Liver (tissue), 9 donors: ENCODE measurements around the gene AKR1D1. TPM values are rescaled to one million over a fixed set of nuclear protein-coding genes. Genes with fewer than 3 reads are reported as not detected.

Experiments
- DNase-seq: peaks from one replicate; pipeline ENCODE4 v3.0.0-alpha.2; 2017; ENCODE audit warnings: low spot score
- H3K27ac ChIP-seq, 2 donors: one replicate each; pipeline ENCODE4 v1.7.0; 2013; ENCODE audit warnings: inconsistent platforms in 2 of 2, low read length in 2 of 2, control low read depth in 1 of 2, low read depth in 1 of 2, mild to moderate bottlenecking in 1 of 2
- H3K27me3 ChIP-seq, 4 donors: one replicate each; pipeline versions ENCODE4 v1.6.1 to v1.7.0; 2013; ENCODE audit warnings: low read length in 3 of 4, inconsistent platforms in 1 of 4, mild to moderate bottlenecking in 1 of 4, moderate library complexity in 1 of 4; ENCODE audit not compliant: control insufficient read depth in 4 of 4, insufficient read depth in 4 of 4
- H3K36me3 ChIP-seq, 4 donors: one replicate each; pipeline versions ENCODE4 v1.6.1 to v1.7.0; 2013; ENCODE audit warnings: low read length in 3 of 4, mild to moderate bottlenecking in 3 of 4, low read depth in 1 of 4, moderate library complexity in 1 of 4; ENCODE audit not compliant: control insufficient read depth in 4 of 4, insufficient read depth in 3 of 4
- H3K4me1 ChIP-seq, 4 donors: one replicate each; pipeline versions ENCODE4 v1.6.1 to v1.7.0; 2013; ENCODE audit warnings: low read length in 3 of 4, mild to moderate bottlenecking in 3 of 4, moderate library complexity in 1 of 4; ENCODE audit not compliant: control insufficient read depth in 4 of 4, insufficient read depth in 4 of 4
- H3K4me3 ChIP-seq, 3 donors: one replicate each; pipeline versions ENCODE4 v1.6.1 to v1.7.0; 2013; ENCODE audit warnings: low read length in 3 of 3, control low read depth in 1 of 3, low read depth in 1 of 3, mild to moderate bottlenecking in 1 of 3
- H3K9ac ChIP-seq, 2 donors: one replicate each; pipeline ENCODE4 v1.7.0; 2013; ENCODE audit warnings: low read length in 2 of 2, mild to moderate bottlenecking in 2 of 2, moderate library complexity in 2 of 2, control low read depth in 1 of 2, low read depth in 1 of 2
- H3K9me3 ChIP-seq, 4 donors: one replicate each; pipeline versions ENCODE4 v1.6.1 to v1.7.0; 2013; ENCODE audit warnings: low read length in 3 of 4; ENCODE audit not compliant: control insufficient read depth in 4 of 4
- CTCF ChIP-seq: fragments of 150-350 bp; IDR thresholded peaks from 2 replicates; pipeline ENCODE4 v1.5.1; 2017; ENCODE audit warnings: improper control_type of control experiment, low read depth, low read length; ENCODE audit not compliant: missing input control
- EGR1 ChIP-seq, 2 donors: IDR thresholded peaks; 2 replicates each; pipeline ENCODE4 v1.6.1; 2016 to 2018; ENCODE audit warnings: antibody characterized with exemption in 2 of 2, low read depth in 2 of 2
- FOXA1 ChIP-seq: IDR thresholded peaks from 2 replicates; pipeline ENCODE4 v1.6.1; 2016; ENCODE audit warnings: antibody characterized with exemption
- FOXA2 ChIP-seq: IDR thresholded peaks from 2 replicates; pipeline ENCODE4 v1.6.1; 2016; ENCODE audit warnings: antibody characterized with exemption
- GABPA ChIP-seq, 2 donors: IDR thresholded peaks in 1 of 2; conservative IDR thresholded peaks in 1 of 2; 2 replicates each; pipeline ENCODE4 v1.6.1; 2016; ENCODE audit warnings: antibody characterized with exemption in 2 of 2, mild to moderate bottlenecking in 1 of 2, moderate library complexity in 1 of 2
- HNF4A ChIP-seq, 2 donors: conservative IDR thresholded peaks; 2 replicates each; pipeline ENCODE4 v1.6.1; 2016; ENCODE audit warnings: antibody characterized with exemption in 2 of 2, mild to moderate bottlenecking in 2 of 2
- JUND ChIP-seq, 2 donors: IDR thresholded peaks; 2 replicates each; pipeline ENCODE4 v1.6.1; 2016; ENCODE audit warnings: antibody characterized with exemption in 2 of 2
- MAX ChIP-seq: IDR thresholded peaks from 2 replicates; pipeline ENCODE4 v1.6.1; 2016; ENCODE audit warnings: antibody characterized with exemption
- NR2F2 ChIP-seq: IDR thresholded peaks from 2 replicates; pipeline ENCODE4 v1.6.1; 2016; ENCODE audit warnings: antibody characterized with exemption
- RAD21 ChIP-seq, 2 donors: IDR thresholded peaks; 2 replicates each; pipeline ENCODE4 v1.6.1; 2016; ENCODE audit warnings: antibody characterized with exemption in 2 of 2, mild to moderate bottlenecking in 2 of 2
- REST ChIP-seq: IDR thresholded peaks from 2 replicates; pipeline ENCODE4 v1.6.1; 2016; ENCODE audit warnings: antibody characterized with exemption, mild to moderate bottlenecking
- RXRA ChIP-seq, 2 donors: IDR thresholded peaks; 2 replicates each; pipeline ENCODE4 v1.6.1; 2017 to 2018; ENCODE audit warnings: antibody characterized with exemption in 2 of 2, mild to moderate bottlenecking in 1 of 2
- SP1 ChIP-seq: IDR thresholded peaks from 2 replicates; pipeline ENCODE4 v1.6.1; 2018; ENCODE audit warnings: antibody characterized with exemption, mild to moderate bottlenecking
- TAF1 ChIP-seq: conservative IDR thresholded peaks from 2 replicates; pipeline ENCODE4 v1.6.1; 2016; ENCODE audit warnings: antibody characterized with exemption, mild to moderate bottlenecking
- YY1 ChIP-seq: IDR thresholded peaks from 2 replicates; pipeline ENCODE4 v1.6.1; 2016; ENCODE audit warnings: antibody characterized with exemption, mild to moderate bottlenecking
- ZBTB33 ChIP-seq: IDR thresholded peaks from 2 replicates; pipeline ENCODE4 v1.6.1; 2016; ENCODE audit warnings: antibody characterized with exemption
- WGBS: extraction: QIAGEN DNeasy Blood & Tissue Kit; methylation state at CpG from one replicate; pipeline ENCODE4 v1.1.7; 2013; 5-methylcytosine and 5-hydroxymethylcytosine counted together
- polyA plus RNA-seq, 2 donors: library from polyadenylated mRNA; stranded (reverse) in 1 of 2; unstranded in 1 of 2; fragments of 200-250 nt in 1 of 2; fragments of >200 nt in 1 of 2; fragmentation: Nextera tagmentation in 1 of 2; extraction: Ambion mirVana in 1 of 2; gene quantifications; one replicate each; pipeline versions ENCODE4 v1.2.1 to v1.2.3, GENCODE V29; 2013 to 2015
- total RNA-seq, 2 donors: library from RNA; depleted of rRNA; stranded (reverse); fragments of >200 nt; gene quantifications; one replicate each; pipeline ENCODE4 v1.2.3, GENCODE V29; 2014
- TF ChIP-seq, protein P1 (sequence below): IDR thresholded peaks from 2 replicates; pipeline ENCODE4 v1.6.1; 2016; ENCODE audit warnings: antibody characterized with exemption
- donor health status: healthy.
- donor health status: healthy.
- donor health status: healthy.
- donor health status: healthy.
- donor health status: healthy.

Gene AKR1D1
- total and polyA plus RNA-seq, 4 donors, result 18.6 to 93.9 (median 31.9) TPM

DNA sequence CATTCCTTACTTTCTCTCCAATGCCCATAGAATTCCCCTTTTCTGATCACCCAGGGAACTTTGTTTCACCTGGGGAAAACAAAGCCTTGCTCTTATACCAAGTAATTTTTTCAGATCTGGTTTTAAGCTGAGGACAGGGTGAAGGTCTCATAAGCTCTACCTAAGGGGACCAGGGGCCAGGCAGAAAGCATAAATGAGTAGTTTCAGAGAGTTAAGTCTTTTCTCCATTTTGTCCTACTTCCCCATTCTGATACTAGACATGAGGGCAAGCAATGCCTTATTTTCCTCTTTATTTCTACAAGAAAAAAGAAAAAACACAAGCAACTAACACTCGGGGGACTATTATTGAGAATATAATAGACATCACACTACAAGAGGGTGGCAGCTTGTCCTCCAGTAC lies 2.9 kb downstream of the AKR1D1 start:
- WGBS, result 88% methylated on average over 1 of the region's 1 CpG
- Histone ChIP-seq H3K4me1 (peaks cover 0 to 71% (median 32%) of the 10 kb centered on the region in 4 donors), H3K9ac (no peak overlapping the region), H3K9me3 (peaks cover 0 to under 1% (median 0%) of the 10 kb centered on the region in 4 donors), H3K4me3 (no peak overlapping the region), H3K36me3 (peaks cover 0 to 11% (median 0%) of the 10 kb centered on the region in 4 donors), H3K27ac (peak overlapping the region in 1 of 2 donors; percentile 16), H3K27me3 (no peaks in the 10 kb centered on the region)
- DNase-seq, result no peak
- TF ChIP-seq ZBTB33, result no peak
- no peak for TF ChIP-seq FOXA1
- TF ChIP-seq MAX, result no peak
- no peak for TF ChIP-seq GABPA (IDR thresholded peaks at IDR 0.05 in 1 of 2, conservative IDR thresholded peaks at IDR 0.05 in 1 of 2)
- TF ChIP-seq NR2F2, result no peak
- TF ChIP-seq REST, result no peak
- TF ChIP-seq RAD21 (IDR thresholded peaks at IDR 0.05), result no peak
- TF ChIP-seq EGR1 (IDR thresholded peaks at IDR 0.05; ENCODE audit: low read depth in 2 of 2), result no peak
- no peak for TF ChIP-seq FOXA2
- no peak for TF ChIP-seq JUND (IDR thresholded peaks at IDR 0.05)
- TF ChIP-seq, protein P1, sequence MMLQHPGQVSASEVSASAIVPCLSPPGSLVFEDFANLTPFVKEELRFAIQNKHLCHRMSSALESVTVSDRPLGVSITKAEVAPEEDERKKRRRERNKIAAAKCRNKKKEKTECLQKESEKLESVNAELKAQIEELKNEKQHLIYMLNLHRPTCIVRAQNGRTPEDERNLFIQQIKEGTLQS, result no peak
- no peak for TF ChIP-seq HNF4A (conservative IDR thresholded peaks at IDR 0.05)
- no peak for TF ChIP-seq CTCF
- no peak for TF ChIP-seq YY1

DNA sequence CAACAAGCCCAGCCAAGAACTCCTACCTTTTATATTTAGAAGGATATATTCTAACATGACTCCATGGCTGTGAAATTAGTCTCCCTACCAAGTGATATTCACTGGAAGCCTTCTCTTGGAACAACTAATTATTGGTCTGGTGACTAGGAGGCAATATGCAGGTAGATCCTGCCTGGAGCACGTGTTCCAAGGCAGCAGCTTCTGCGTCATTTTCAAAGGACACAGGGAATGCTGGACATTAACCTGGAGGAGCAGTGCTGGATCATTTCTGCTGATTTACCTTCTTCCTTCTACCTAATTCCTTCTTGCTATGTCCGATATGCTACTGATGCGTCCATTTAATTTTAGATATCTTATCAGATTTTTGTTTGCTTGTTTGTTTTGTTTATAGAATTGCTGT lies 5.6 kb downstream of the AKR1D1 start:
- no peak overlapping the region for H3K4me3 ChIP-seq
- H3K9ac ChIP-seq, result no peak overlapping the region
- peaks cover 0 to 65% (median 35%) of the 10 kb centered on the region in 4 donors for H3K4me1 ChIP-seq
- peaks cover 0 to 13% (median 0%) of the 10 kb centered on the region in 4 donors for H3K36me3 ChIP-seq
- DNase-seq, result no peak
- H3K27ac ChIP-seq, result peak overlapping the region; percentile 48 to 60
- H3K27me3 ChIP-seq, result no peaks in the 10 kb centered on the region
- TF ChIP-seq HNF4A (conservative IDR thresholded peaks at IDR 0.05), result peak; percentile 17 to 51
- peak; percentile 11 to 35 for TF ChIP-seq RXRA (IDR thresholded peaks at IDR 0.05)
- TF ChIP-seq TAF1, result no peak
- TF ChIP-seq ZBTB33, result peak; percentile 9
- no peak for TF ChIP-seq SP1
- TF ChIP-seq MAX, result peak; percentile 28
- TF ChIP-seq FOXA1, result no peak
- 46% methylated on average over 4 of the region's 4 CpGs for WGBS
- H3K9me3 ChIP-seq, result no peaks in the 10 kb centered on the region
